Stimulated activated CD4-positive, alpha-beta T cell treated with anti-CD3 and anti-CD28 coated beads, Interleukin-4, amount 100 ng/mL, for 1 hour (primary cell): ENCODE data around the gene KCNK3.
"Not testable (repeated sequence)": the region's sequence is repeated elsewhere in the genome, so short reads cannot be mapped to it uniquely, and the experiment has no call there.

Experiments
- DNase-seq: peaks from one replicate; pipeline ENCODE4 v3.0.0-alpha.2; 2020

Gene KCNK3

DNA sequence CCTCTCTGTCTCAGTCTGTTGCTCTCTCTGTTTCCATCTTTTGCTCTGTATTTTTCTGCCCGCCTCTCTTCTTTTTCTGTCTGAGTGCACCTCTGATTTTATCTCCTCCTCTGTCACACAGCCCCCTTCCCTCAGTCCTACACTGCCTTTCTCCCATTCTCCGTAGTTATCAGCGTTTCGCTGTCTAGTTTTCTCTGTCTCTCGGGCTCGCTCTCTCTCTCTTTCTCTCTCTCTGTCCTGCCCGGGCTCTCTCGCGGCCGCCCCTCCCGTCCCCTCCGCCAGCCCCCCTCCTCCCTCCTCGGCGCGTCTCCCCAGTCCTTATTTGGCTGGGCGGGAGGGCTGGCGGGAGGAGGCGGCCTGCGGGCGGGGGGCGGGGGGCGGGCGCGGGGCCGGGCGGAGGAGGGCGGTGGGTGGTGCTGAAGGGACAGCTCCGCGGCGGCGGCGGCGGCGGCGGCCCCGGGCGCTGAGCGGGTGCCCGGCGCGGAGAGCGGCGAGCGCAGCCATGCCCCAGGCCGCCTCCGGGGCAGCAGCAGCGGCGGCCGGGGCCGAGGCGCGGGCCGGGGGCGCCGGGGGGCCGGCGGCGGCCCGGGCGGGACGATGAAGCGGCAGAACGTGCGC lies at the start of gene KCNK3:
KCNK3 (plus strand) TSS at position 444 of the 618 bp plus-strand sequence; CDS start at position 598, 154 bp downstream.
- peak; percentile 59 for DNase-seq

DNA sequence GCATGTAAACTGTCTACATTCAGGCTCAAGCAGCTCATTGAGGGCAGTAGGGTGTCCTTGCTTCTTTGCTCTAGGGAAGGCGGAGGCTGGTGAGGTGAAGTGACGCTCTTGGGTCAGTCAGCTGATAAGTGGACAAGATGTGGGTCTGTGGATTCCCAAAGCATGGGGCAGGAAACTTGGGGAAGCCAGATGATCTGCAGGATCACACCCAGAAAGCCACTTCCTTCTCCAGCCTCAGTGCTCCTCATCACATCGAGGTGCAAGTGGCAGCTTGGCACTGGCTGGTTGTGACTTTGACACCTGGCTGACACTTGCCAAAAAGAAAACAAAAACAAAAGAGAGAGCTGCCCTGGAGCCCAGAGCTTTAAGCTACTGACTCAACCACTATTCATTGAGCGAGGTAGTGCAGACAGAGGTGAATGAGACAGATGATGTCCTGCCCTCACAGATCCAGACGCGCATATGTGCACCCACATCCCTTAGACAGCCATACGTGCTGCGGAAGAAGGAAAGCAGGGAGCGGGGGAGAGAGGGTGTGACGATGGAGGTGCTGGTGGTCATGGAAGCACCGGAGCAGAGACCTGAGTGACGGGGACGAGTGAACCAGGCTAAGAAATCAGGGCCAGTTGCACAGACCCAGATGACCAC lies 48.2 kb upstream of the KCNK3 start:
- no peak for DNase-seq

DNA sequence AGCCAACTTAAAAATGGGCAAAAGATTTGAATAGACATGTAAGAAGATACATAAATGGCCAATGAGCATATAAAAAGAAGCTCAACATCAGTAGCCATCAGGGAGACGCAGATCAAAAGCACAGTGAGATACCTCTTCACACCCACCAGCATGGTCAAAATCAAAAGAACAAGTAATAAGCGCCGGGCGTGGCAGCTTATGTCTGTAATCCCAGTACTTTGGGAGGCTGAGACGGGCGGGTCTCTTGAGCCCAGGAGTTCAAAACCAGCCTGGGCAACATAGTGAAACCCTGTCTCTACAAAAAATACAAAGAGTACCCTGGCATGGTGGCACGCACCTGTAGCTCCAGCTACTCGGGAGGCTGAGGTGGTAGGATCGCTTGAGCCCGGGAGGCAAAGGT lies 46.8 kb upstream of the KCNK3 start:
- no peak for DNase-seq

DNA sequence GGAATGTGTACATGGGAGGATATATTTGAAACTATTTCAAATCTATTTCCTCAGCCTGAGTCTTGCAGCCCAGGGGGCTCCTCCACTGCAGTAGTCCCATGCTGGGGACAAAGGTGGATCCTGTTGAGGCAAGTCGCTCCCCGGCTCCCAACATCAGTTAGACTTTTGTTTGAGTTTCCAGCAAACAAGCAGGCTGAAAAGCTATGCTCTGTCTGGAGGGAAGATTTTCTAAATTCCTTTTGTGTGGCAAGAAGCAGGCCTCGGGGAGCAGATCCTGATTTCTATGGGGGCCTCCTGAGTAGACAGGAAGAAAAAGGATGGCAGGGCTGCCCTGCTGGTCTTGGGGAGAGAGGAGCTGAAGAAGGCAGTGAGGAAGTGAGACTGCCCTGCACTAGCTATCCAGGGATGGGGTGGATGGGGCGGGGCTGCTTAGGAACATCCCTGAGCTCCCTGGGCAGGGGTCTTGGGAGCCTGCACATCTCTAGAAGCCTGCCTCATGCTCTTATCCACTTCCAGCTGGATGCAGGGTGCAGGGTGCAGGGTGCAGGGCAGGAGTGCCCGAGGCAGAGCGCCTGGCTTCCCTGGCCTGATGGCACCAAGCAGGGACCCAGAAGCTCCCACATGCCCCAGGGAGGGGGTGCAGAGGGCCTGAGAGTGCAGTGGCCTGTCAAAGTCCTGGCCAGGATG lies 45.4 kb upstream of the KCNK3 start:
- DNase-seq: no peak

DNA sequence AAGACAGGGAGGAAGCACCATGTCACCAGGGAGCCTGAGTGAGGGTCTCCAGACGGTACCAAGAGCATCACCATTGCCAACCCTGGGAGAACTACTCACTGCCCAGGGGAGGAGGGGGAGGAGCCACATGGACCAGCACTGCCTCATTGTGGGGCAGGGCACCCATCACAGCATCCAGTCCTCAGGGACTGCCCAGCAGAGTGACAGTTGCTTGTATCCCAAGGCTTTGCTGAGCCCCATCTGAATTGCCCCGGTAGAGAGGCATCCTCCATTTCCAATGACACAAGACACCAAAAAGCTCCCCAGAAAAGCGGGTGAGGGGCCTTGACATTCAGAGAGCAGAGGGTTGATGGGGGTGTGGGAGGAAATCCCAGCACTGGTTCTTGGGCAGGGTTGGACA lies 44.5 kb upstream of the KCNK3 start:
- DNase-seq: no peak

DNA sequence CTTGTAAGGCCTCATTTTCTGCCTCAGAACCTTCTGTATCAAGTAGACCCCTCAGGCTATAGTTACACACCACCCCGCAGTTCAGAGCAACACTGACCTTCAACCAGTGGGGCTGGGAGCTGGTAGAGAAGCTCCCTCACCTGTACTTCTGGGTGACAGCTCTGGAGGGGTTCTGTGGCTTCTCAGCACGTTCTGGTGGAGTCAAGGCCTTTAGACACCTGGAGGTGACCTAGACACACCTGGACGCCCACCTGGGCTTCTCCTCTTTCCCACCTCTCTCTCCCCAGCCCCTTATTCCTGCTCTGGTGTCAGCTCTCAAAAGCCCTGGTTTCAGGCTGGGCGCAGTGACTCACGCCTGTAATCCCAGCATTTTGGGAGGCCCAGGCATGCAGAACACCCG lies 44.0 kb upstream of the KCNK3 start:
- no peak for DNase-seq

DNA sequence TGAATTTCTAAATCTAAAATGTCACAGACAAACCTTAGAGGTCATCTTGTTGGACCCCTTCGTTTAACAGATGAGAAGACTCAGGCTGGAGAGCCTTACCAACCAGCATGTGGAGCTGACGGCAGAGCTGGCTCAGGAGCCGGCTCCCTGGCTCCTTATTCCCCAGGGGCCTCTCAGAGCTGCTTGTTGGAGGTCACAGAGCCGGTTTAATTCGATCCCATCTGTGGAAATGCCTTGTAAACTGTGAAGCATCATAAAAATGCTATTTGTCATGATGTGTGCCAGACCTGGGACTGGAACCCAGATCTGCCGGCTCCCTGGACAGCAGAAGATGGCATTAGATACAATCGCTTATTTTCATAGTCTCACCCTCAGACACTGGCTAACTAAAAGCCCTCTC lies 43.2 kb upstream of the KCNK3 start:
- DNase-seq: no peak

DNA sequence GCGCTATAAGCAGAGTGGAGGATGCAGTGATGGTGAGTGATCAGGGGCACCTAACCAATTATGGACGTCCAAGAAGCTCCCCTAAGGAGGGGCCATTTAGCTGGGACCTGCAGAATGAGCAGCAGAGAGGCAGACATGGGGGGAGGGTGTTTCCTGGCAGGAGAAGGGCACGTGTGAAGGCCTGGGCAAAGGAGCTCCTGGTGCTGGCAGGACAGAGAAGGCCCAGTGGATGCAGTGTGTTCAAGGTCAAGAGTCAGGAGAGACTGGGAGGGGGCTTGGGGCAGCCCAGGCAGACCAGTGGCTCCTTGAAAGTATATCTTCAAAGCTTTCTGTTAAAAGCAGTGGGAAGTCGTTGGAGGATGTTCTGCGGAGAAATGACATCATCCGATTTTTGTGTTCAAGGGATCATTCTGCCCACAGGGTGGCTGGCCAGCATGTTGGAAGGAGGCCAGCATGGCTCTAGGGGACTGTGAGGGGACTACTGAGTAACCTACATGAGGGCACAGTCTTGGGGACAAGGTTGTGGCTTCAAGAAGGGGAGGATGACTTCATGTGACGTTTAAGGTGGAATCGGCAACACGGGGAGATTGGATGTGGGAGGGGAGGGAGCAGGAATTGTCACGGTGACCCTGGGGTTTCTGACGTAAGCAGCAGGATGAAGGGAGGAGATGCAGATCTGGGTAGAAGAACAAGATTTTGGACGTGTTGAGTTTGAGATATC lies 42.4 kb upstream of the KCNK3 start:
- DNase-seq: no peak

DNA sequence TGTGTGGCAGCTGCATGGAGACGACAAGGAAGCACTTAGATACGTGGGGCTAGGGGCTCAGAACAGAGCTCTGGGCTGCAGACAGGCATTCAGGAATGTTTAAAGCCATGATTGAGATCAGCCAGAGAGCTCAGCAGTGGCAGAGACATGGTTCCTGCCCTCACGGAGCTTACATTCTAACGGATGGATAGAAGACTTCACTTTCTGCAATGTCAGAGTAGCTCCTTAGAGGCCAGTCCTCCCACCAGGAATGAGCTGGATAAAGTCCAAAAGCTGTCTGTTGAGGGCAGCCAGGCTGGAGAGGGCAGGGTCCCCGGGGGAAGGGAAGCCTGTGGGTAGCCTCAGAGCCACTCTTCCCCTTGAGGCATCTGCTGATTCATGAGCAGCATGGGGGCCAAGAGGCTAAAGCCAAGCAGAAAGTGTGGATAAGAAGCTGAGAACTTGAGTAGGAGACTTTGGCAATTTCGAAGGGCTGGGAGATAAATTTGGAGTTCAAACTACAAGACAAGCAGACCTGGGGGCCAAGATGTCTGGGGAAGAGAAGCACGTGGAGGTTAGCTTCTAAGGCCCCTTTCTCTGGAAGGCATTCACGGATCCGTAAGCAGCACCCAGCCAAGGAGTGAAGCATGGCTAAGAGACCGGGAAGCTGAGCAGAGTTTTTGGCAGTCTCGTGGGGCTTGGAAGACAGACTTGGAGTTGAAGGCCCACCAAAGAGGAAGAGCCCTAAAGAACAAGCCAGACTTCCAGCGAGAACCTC lies 41.6 kb upstream of the KCNK3 start:
- DNase-seq: no peak

DNA sequence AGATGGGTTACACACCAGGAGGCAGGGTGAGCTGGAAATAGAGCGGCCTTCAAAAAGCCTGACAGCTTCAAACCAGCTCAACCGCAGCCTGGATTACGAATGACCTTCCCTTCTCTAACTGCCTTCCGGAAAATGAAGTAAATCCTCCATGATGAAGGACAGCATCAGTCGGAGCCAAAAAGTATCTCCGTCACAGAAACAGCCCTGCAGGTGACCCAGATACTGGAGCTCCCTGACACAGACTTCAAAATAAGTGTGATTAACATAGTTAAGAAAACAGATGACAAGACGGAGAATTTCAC lies 41.1 kb upstream of the KCNK3 start:
- DNase-seq: no peak

DNA sequence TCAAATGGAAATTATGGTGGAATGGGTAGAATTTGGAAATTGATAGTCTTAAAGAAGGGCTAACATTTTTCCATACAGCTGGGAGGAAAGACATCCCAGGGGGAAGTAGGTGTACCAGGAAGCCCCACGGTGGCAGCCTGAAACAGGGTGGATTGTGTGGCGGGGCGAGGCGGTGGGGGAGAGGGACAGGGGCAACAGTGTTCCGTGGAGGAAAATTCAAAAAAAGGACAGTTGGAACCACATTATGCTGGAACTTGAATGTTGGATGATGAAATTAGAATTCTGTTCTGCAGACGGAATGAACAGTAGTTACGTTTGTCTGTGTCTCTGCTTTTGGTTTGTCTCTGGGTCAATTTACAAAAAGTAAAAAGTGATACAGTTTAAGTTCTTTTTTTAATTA lies 40.7 kb upstream of the KCNK3 start:
- DNase-seq: no peak

DNA sequence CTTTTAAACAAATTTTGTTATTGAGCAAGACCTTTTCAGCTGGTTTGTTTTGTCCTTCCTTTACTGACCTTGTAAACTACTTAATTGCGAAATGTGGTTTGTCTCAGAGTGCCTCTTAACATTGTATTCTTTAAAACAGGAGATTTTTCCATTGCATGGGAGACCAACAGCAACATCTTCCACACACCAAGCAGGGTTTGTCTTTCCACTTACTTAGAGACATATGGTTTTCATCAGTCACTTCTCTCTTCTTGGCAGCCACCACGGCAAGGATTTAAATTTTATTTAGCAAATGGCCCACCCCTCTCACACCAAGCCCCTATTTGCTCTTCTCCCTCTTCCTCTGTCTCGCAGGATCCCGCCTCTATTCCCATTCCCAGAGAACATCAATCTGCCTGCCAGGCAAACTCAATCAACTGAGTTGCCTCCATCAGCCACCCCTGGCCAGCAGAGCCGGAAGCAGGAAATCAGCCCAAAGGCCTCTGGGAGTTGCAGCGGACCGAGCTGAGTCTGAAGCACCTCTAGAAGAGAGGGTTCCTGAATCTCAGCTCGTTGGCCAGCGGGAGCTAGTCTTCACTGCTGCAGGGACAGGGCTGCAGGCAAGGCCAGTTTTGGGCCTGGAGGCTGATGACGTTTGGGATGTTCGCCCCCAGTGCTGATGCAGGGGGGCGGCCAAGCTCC lies 40.0 kb upstream of the KCNK3 start:
- DNase-seq: no peak

DNA sequence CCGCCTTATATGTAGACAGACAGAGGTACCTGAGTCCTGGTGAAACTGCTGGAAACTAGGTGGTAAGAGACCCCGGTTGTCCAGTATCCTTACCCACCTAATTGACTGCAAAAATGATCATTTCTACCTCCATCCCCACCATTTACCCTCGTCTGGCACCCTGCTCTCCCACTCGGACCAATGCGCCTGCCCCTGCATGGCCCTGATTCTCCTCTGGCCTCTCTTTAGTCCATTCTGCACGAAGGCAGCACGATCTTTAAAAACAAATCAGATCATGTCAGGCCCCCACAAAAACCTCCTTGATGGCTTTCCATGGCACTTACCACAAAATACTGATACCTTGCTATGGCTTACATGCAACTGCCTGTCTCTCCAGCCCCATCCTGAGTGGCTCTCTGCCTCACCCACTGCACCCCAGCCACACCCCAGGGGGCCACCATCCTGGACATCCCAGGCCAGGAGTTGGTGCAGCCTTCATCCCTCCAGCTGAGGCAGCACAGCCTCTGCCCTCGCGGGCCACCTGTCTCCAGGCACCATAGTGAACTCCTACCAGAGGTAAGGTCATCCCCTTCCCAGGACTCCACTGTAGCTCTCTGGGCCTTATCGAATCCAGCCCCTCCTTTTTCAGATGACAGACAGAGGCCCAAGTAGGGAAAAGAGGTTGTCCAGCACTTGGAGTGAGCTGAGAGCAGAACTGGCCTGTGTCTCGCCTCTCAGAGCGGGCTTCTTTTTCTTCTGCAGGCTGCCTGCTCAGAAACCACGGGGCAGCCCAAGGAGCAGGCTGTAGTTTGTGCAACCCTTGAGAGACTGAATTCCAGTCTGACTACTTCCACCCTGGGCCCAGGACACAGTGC lies 39.1 kb upstream of the KCNK3 start:
- no peak for DNase-seq

DNA sequence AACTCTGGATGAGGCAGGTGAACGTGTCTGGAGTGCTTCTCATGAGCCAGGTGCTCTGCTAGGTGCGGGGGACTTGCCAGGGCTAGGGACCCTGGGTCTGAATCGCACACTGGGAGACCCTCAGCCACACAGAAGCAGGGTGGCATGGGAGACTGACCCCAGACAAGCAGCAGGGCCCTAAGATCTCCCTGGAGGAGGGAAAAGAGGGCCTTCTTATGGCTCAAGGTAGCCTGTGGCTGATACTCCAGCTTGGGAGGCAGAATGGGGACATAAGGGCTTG lies 38.5 kb upstream of the KCNK3 start:
- no peak for DNase-seq

DNA sequence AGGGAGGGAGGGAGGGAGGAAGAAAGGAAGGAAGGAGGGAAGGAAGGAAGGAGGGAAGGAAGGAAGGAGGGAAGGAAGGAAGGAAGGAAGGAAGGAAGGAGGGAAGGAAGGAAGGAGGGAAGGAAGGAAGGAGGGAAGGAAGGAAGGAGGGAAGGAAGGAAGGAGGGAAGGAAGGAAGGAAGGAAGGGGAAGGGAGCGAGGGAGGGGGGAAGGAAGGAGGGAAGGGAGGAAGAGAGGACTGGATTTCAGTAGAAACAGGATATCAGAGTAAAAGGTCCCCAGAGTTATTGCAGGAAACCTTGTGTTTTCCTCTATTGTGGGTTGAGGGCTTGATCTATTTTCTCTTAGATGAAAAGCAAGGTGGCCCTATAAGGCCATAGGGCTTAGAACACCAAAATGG lies 37.4 kb upstream of the KCNK3 start:
- not testable (repeated sequence) for DNase-seq

DNA sequence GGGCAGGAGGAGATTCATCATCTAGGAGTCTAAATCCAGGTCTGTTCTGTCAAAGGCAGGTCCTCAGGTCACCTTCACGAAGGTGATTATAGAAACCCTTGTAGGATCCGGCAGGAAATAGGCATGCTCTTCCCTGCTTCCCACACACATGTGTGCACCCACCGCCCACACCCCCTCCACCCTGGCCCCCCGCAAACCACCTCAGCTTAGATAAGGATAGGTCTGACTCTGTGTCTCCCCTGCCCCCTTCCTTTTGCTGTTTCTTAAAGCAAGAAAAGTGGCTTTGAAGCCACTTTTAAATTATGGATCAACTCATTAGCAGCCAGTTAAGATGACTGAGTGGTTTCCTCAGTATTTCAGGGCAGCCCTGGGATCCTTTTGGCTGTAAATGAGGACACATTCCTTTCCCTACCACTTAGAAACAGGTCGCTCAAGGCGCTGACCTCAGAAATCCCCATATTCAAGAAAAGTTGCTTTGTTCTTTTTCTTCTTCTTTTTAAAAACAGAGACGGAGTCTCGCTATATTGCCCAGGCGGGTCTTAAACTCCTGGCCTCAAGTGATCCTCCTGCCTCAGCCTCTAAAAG lies 36.8 kb upstream of the KCNK3 start:
- no peak for DNase-seq

DNA sequence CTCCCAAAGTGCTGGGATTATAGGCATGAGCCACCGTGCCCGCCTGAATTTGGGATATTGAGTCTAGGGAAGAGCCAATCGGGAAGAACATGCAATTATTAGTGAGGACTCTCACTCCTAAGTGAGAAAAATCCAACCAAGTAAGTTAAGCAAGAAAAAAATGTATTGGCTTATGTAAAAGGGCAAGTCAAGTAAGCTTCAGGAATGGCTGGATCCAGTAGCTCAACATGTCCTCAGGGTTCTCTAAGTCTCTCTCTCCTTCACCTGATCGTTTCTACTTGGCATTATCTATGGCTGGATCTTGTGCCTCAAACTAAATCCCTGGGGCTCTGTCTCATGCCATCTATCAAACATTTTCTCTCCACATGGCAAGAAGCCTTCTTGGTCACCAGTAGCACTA lies 35.3 kb upstream of the KCNK3 start:
- DNase-seq: no peak

DNA sequence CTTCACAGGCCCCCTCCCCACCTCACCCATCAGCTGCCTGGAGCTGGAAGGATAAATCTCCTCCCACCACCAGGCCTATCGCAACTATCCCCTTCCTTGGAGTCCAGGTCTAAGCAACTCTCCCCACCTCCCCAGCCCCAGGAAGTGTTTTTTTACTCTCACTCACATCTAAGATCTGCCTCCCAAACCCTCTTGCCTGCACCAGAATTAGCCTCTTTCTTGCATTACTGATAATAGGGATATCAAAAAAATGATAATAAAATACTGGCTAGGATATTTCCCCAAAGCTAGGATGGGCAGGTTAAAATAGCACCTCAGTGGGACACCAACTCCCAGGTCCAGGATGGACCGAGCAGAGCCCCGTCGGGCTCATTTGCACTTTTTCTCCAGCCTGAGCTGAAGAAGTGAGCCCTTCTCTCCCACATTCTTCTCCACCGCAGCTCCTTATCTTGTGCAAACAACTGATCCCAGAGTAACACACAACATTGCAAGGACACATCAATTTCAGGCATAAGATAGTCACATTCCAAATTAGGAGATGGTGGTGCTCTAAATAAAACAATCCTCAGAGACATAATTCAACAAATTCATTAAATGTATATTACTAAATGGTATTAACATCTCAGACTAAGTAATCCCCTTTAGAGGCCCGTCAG lies 33.7 kb upstream of the KCNK3 start:
- no peak for DNase-seq

DNA sequence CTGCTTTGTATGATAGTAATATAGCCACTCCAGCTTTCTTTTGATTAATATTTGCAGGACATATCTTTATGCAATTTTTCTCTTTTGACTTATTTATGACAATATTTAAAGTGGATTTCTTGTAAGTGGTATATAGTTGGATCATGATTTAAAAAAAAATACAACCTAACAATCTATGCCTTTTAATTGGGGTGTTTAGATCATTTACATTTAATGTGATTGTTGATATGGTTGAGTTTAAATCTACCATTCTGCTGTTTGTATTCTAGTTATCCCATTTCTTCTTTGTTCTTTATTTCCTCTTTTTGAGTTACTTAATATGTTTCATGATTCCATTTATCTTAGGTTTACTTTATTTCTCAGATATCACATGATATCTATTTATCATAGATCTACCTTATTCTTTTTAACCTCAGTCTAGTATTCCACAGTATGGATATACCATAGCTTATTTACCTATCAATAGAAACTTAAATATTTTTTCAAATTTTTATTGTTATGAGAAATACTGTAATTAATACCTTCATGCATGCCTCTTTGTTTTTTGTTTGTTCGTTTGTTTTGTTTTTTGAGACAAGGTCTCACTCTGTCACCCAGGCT lies 32.1 kb upstream of the KCNK3 start:
- no peak for DNase-seq

DNA sequence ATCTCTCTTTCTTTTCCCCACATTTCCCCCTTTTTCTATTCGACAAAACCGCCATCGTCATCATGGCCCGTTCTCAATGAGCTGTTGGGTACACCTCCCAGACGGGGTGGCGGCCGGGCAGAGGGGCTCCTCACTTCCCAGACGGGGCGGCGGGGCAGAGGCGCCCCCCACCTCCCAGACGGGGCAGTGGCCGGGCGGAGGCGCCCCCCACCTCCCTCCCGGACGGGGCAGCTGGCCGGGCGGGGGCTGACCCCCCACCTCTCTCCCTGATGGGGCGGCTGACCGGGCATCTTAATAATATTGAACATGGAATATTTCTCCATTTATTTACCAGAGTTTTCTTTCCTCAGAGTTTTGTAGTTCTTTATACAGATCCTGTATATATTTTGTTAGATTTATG lies 27.2 kb upstream of the KCNK3 start:
- not testable (repeated sequence) for DNase-seq

DNA sequence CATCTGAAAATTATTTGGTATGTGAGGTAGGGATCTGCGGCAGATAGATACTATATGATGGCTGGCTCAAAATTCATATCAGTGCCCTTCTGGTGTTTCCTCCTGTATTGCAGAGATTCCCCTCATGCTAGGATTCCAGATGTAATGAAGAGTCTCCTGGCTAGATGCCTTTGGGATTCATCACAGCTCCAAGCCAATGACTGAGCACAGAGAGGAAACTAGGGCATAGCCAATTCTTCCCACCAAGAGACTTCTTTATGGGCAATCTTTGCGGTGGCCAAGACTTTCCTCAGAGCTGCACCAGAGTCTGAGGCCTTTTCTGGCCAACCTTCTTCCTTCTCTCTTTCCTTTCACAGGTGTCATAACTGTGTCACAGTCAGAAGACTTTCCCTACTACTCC lies 25.9 kb upstream of the KCNK3 start:
- DNase-seq: no peak
